KOPT-K1 (cell line): ENCODE measurements around the gene EPHB1.

ENCODE experiments used
- H3K27ac ChIP-seq: fragments of 200-600 bp; sonication (generic); 2 replicates; pipeline ENCODE4 v1.5.1; 2016; ENCODE audit warnings: antibody characterized with exemption, mild to moderate bottlenecking, low read depth, low read length; ENCODE audit not compliant: poor library complexity, severe bottlenecking
- H3K36me3 ChIP-seq: fragments of 200-600 bp; sonication (generic); 2 replicates; pipeline ENCODE4 v1.5.1; 2017; ENCODE audit warnings: antibody characterized with exemption, mild to moderate bottlenecking, low read length, moderate library complexity; ENCODE audit not compliant: insufficient read depth
- H3K9me3 ChIP-seq: fragments of 200-600 bp; sonication (generic); 2 replicates; pipeline ENCODE4 v1.5.1; 2017; ENCODE audit warnings: antibody characterized with exemption, low read length, mild to moderate bottlenecking; ENCODE audit not compliant: insufficient read depth, poor library complexity, severe bottlenecking

EPHB1 gene

GRCh38 chr3:134904776-134905646, 110.0 kb downstream of the EPHB1 start:
- Histone ChIP-seq H3K27ac (peak overlapping the region; percentile 42), H3K9me3 (no peaks in the 10 kb centered on the region), H3K36me3 (no peaks in the 10 kb centered on the region)

GRCh38 chr3:134905647-134905935, 110.5 kb downstream of the EPHB1 start:
- Histone ChIP-seq H3K9me3 (no peaks in the 10 kb centered on the region), H3K27ac (no peak overlapping the region), H3K36me3 (no peaks in the 10 kb centered on the region)

GRCh38 chr3:134908271-134908670, 113.2 kb downstream of the EPHB1 start:
- H3K27ac ChIP-seq = no peak overlapping the region
- no peaks in the 10 kb centered on the region for H3K9me3 ChIP-seq
- no peaks in the 10 kb centered on the region for H3K36me3 ChIP-seq

- Histone ChIP-seq H3K36me3 (no peaks in the 10 kb centered on the region), H3K27ac (no peak overlapping the region), H3K9me3 (no peaks in the 10 kb centered on the region)
Observed at GRCh38 chr3:134910026-134910425, 115.0 kb downstream of the EPHB1 start.

- Histone ChIP-seq H3K36me3 (no peaks in the 10 kb centered on the region), H3K27ac (no peak overlapping the region)
Observed at GRCh38 chr3:134911586-134912548, 116.8 kb downstream of the EPHB1 start.

GRCh38 chr3:134916276-134916961, 121.4 kb downstream of the EPHB1 start:
- no peaks in the 10 kb centered on the region for H3K9me3 ChIP-seq
- H3K36me3 ChIP-seq = no peaks in the 10 kb centered on the region
- H3K27ac ChIP-seq = no peak overlapping the region

More at GRCh38 chr3:134911586-134912548, 116.8 kb downstream of the EPHB1 start:
- no peaks in the 10 kb centered on the region for H3K9me3 ChIP-seq

GRCh38 chr3:134917631-134918030, 122.6 kb downstream of the EPHB1 start:
- Histone ChIP-seq H3K9me3 (no peaks in the 10 kb centered on the region), H3K36me3 (no peaks in the 10 kb centered on the region), H3K27ac (no peak overlapping the region)

- H3K36me3 ChIP-seq = no peaks in the 10 kb centered on the region
- no peaks in the 10 kb centered on the region for H3K9me3 ChIP-seq
- H3K27ac ChIP-seq = no peak overlapping the region
Observed at GRCh38 chr3:134918441-134918840, 123.4 kb downstream of the EPHB1 start.

GRCh38 chr3:134922101-134922500, 127.0 kb downstream of the EPHB1 start:
- no peaks in the 10 kb centered on the region for H3K36me3 ChIP-seq
- H3K27ac ChIP-seq = no peak overlapping the region
- H3K9me3 ChIP-seq = peaks cover 11% of the 10 kb centered on the region

- no peaks in the 10 kb centered on the region for H3K36me3 ChIP-seq
- H3K27ac ChIP-seq = no peak overlapping the region
- H3K9me3 ChIP-seq = peaks cover 11% of the 10 kb centered on the region
Observed at GRCh38 chr3:134922866-134923265, 127.8 kb downstream of the EPHB1 start.

- Histone ChIP-seq H3K36me3 (no peaks in the 10 kb centered on the region), H3K27ac (no peak overlapping the region), H3K9me3 (peaks cover 11% of the 10 kb centered on the region)
Observed at GRCh38 chr3:134923286-134923685, 128.2 kb downstream of the EPHB1 start.

GRCh38 chr3:134927599-134927998, 132.5 kb downstream of the EPHB1 start:
- H3K27ac ChIP-seq = no peak overlapping the region
- H3K9me3 ChIP-seq = peaks cover 11% of the 10 kb centered on the region
- no peaks in the 10 kb centered on the region for H3K36me3 ChIP-seq

GRCh38 chr3:134928392-134928791, 133.3 kb downstream of the EPHB1 start:
- H3K27ac ChIP-seq = peak overlapping the region; percentile 39
- H3K36me3 ChIP-seq = no peaks in the 10 kb centered on the region
- H3K9me3 ChIP-seq = peaks cover 11% of the 10 kb centered on the region

GRCh38 chr3:134928819-134929218, 133.8 kb downstream of the EPHB1 start:
- H3K27ac ChIP-seq = peak overlapping the region; percentile 39
- peaks cover 9% of the 10 kb centered on the region for H3K9me3 ChIP-seq
- H3K36me3 ChIP-seq = no peaks in the 10 kb centered on the region

GRCh38 chr3:134929976-134930375, 134.9 kb downstream of the EPHB1 start:
- no peaks in the 10 kb centered on the region for H3K9me3 ChIP-seq
- H3K36me3 ChIP-seq = no peaks in the 10 kb centered on the region
- no peak overlapping the region for H3K27ac ChIP-seq
